ENCODE data around the gene TPBGL. TPM values are rescaled to one million over a fixed set of nuclear protein-coding genes. Genes with fewer than 3 reads are reported as not detected.

TPBGL gene
- total and polyA plus RNA-seq, 4 donors: 0.11 to 0.58 (median 0.33) TPM

DNA sequence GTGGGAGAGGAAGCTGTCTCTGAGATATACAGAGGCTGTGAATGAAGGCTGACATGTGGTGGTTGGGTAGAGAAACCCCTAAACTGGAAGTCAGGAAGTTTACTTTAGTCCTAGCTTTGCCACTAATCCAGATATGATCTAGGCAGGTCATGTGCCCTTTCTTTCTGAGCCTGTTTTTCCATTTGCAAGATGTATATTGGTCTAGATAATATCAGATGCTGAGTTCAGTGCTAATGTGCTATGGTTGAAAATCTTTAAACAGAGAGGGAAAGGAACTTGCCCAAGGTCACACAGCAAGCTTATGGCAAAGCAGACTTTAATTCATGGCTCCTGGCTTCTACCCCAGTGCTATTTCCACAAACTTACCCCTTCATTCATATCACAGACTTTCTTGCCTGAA lies 25.7 kb upstream of the TPBGL start:
- ATAC-seq (ENCODE audit: insufficient read depth, low FRiP score) (no peak), DNase-seq (no peak)
- Histone ChIP-seq H3K9ac (ENCODE audit: insufficient read depth in 1 of 2, low read length in 2 of 2) (no peak overlapping the region), H3K36me3 (ENCODE audit: control insufficient read depth in 4 of 4, insufficient read depth in 4 of 4, low read length in 4 of 4) (no peaks in the 10 kb centered on the region), H3K27ac (ENCODE audit: low read depth in 1 of 2, low read length in 1 of 2) (no peak overlapping the region), H3K27me3 (ENCODE audit: control insufficient read depth in 3 of 3, insufficient read depth in 3 of 3, low read length in 2 of 3) (no peaks in the 10 kb centered on the region), H3K4me1 (ENCODE audit: control insufficient read depth in 5 of 5, insufficient read depth in 5 of 5, low read length in 5 of 5) (no peaks in the 10 kb centered on the region), H3K4me3 (no peak overlapping the region), H3K9me3 (ENCODE audit: control insufficient read depth in 4 of 4, insufficient read depth in 3 of 4, low read length in 3 of 4) (no peaks in the 10 kb centered on the region)
- TF ChIP-seq, protein P1, sequence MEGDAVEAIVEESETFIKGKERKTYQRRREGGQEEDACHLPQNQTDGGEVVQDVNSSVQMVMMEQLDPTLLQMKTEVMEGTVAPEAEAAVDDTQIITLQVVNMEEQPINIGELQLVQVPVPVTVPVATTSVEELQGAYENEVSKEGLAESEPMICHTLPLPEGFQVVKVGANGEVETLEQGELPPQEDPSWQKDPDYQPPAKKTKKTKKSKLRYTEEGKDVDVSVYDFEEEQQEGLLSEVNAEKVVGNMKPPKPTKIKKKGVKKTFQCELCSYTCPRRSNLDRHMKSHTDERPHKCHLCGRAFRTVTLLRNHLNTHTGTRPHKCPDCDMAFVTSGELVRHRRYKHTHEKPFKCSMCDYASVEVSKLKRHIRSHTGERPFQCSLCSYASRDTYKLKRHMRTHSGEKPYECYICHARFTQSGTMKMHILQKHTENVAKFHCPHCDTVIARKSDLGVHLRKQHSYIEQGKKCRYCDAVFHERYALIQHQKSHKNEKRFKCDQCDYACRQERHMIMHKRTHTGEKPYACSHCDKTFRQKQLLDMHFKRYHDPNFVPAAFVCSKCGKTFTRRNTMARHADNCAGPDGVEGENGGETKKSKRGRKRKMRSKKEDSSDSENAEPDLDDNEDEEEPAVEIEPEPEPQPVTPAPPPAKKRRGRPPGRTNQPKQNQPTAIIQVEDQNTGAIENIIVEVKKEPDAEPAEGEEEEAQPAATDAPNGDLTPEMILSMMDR (IDR thresholded peaks at IDR 0.05; ENCODE audit: control extremely low read depth, extremely low read depth): no peak

DNA sequence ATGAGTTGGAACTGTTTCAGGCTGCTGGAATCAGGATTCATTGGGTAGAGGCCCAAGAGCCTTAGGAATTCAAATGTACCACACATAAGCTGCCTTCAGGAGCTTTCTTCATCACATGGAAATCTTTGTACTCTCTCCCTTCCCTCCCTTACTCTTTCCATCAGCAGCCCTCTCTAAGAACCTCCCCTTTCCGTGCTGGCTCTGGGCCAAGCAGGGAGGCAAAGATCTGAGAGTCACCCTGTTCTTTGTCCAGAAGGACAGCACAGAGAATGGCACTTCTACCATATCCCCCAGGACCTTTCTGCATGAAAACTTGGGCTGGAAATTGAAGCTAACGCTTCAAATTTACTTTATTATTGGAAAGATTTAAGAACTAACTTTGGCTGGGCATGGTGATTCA lies 20.7 kb upstream of the TPBGL start:
- WGBS, 2 donors: 55 to 65% methylated on average over 2 of the region's 2 CpGs
- Histone ChIP-seq H3K4me3 (no peak overlapping the region), H3K36me3 (ENCODE audit: control insufficient read depth in 4 of 4, insufficient read depth in 4 of 4, low read length in 4 of 4) (no peaks in the 10 kb centered on the region), H3K4me1 (ENCODE audit: control insufficient read depth in 5 of 5, insufficient read depth in 5 of 5, low read length in 5 of 5) (no peaks in the 10 kb centered on the region), H3K9ac (ENCODE audit: insufficient read depth in 1 of 2, low read length in 2 of 2) (no peak overlapping the region), H3K9me3 (ENCODE audit: control insufficient read depth in 4 of 4, insufficient read depth in 3 of 4, low read length in 3 of 4) (no peaks in the 10 kb centered on the region), H3K27me3 (ENCODE audit: control insufficient read depth in 3 of 3, insufficient read depth in 3 of 3, low read length in 2 of 3) (no peaks in the 10 kb centered on the region), H3K27ac (ENCODE audit: low read depth in 1 of 2, low read length in 1 of 2) (no peak overlapping the region)
- DNase-seq (no peak), ATAC-seq (ENCODE audit: insufficient read depth, low FRiP score) (no peak)
- TF ChIP-seq, protein P1 (IDR thresholded peaks at IDR 0.05; ENCODE audit: control extremely low read depth, extremely low read depth): no peak

DNA sequence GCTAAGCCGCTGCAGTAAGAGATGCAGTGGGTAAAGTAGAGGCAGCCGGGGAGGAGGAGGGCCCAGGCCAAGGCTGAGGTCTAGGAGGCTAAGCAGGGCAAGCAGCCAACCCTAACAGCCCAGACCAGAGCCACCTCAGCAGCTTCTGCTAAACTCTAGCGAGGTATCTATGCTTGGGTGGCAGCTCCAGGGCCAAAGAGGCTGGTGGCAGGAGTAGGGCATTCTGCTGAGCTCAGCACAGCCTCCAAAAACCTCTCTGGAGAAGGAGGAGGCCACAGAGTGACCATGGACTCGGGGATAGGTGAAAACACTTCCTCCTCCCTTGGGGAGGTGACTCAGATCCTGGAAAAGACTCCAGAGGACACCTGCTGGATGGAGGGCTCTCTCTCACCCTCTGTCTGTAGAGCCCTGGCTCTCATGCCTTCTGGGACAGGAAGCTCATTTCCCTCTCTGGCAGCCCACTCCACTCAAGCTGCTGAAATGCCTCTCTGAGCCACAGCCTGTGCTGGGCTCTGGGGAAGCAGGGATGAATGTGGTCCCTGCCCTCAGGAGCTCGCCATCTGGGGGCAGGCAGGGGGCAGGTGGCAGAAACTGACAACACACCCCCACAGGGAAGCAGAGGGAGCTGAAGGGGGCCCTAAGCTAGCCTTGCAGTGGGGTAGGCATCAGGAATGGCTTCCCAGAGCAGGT lies 16.5 kb upstream of the TPBGL start:
- Histone ChIP-seq H3K9ac (ENCODE audit: insufficient read depth in 1 of 2, low read length in 2 of 2) (no peak overlapping the region), H3K4me1 (ENCODE audit: control insufficient read depth in 5 of 5, insufficient read depth in 5 of 5, low read length in 5 of 5) (no peaks in the 10 kb centered on the region), H3K36me3 (ENCODE audit: control insufficient read depth in 4 of 4, insufficient read depth in 4 of 4, low read length in 4 of 4) (no peaks in the 10 kb centered on the region), H3K27ac (ENCODE audit: low read depth in 1 of 2, low read length in 1 of 2) (no peak overlapping the region), H3K27me3 (ENCODE audit: control insufficient read depth in 3 of 3, insufficient read depth in 3 of 3, low read length in 2 of 3) (no peaks in the 10 kb centered on the region), H3K4me3 (no peak overlapping the region), H3K9me3 (ENCODE audit: control insufficient read depth in 4 of 4, insufficient read depth in 3 of 4, low read length in 3 of 4) (no peaks in the 10 kb centered on the region)
- TF ChIP-seq, protein P1 (IDR thresholded peaks at IDR 0.05; ENCODE audit: control extremely low read depth, extremely low read depth): no peak
- ATAC-seq (ENCODE audit: insufficient read depth, low FRiP score) (no peak), DNase-seq (no peak)
- 49 to 59% methylated on average over 5 of the region's 5 CpGs for WGBS, 2 donors

DNA sequence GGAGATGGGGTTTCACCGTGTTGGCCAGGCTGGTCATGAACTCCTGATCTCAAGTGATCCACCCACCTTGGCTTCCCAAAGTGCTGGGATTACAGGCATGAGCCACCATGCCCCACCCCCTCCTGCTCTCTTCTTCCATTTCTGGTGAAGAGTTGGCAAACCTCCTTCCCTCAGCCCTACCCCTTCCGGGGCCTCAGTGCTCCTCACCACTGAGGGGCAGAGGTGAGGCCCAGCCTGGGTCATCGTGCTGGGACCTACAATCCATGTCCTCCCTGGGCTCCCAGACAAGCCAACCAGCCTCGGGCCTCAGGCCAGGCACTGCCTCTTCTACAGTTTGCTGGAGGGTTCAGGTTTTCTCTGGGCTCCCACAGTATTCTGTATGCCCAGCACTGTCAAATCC lies 14.8 kb upstream of the TPBGL start:
- Histone ChIP-seq H3K36me3 (ENCODE audit: control insufficient read depth in 4 of 4, insufficient read depth in 4 of 4, low read length in 4 of 4) (no peaks in the 10 kb centered on the region), H3K9me3 (ENCODE audit: control insufficient read depth in 4 of 4, insufficient read depth in 3 of 4, low read length in 3 of 4) (no peaks in the 10 kb centered on the region), H3K4me1 (ENCODE audit: control insufficient read depth in 5 of 5, insufficient read depth in 5 of 5, low read length in 5 of 5) (no peaks in the 10 kb centered on the region), H3K27ac (ENCODE audit: low read depth in 1 of 2, low read length in 1 of 2) (no peak overlapping the region), H3K27me3 (ENCODE audit: control insufficient read depth in 3 of 3, insufficient read depth in 3 of 3, low read length in 2 of 3) (no peaks in the 10 kb centered on the region), H3K9ac (ENCODE audit: insufficient read depth in 1 of 2, low read length in 2 of 2) (no peak overlapping the region), H3K4me3 (no peak overlapping the region)
- 72 to 73% methylated on average over 4 of the region's 4 CpGs for WGBS, 2 donors
- DNase-seq (no peak), ATAC-seq (ENCODE audit: insufficient read depth, low FRiP score) (no peak)
- TF ChIP-seq, protein P1 (IDR thresholded peaks at IDR 0.05; ENCODE audit: control extremely low read depth, extremely low read depth): no peak

All from lung (tissue), 12 donors.